Subcutaneous abdominal adipose tissue (tissue), 5 donors: ENCODE data around the gene GAB2.

Experiments used
- H3K27ac ChIP-seq: one replicate; pipeline ENCODE4 v1.7.0; 2013; ENCODE audit warnings: low read depth, mild to moderate bottlenecking, inconsistent platforms, low read length, moderate library complexity
- H3K27me3 ChIP-seq, 5 donors: one replicate each; pipeline ENCODE4 v1.7.0; 2013; ENCODE audit warnings: low read length in 5 of 5, inconsistent platforms in 1 of 5; ENCODE audit not compliant: control insufficient read depth in 5 of 5, insufficient read depth in 4 of 5
- H3K36me3 ChIP-seq, 5 donors: one replicate each; pipeline ENCODE4 v1.7.0; 2013; ENCODE audit warnings: low read length in 5 of 5; ENCODE audit not compliant: control insufficient read depth in 5 of 5, insufficient read depth in 5 of 5
- H3K4me1 ChIP-seq, 5 donors: one replicate each; pipeline ENCODE4 v1.7.0; 2013; ENCODE audit warnings: low read length in 5 of 5, mild to moderate bottlenecking in 3 of 5, moderate library complexity in 1 of 5; ENCODE audit not compliant: control insufficient read depth in 5 of 5, insufficient read depth in 5 of 5
- H3K4me3 ChIP-seq, 5 donors: one replicate each; pipeline ENCODE4 v1.7.0; 2013; ENCODE audit warnings: low read length in 5 of 5, low read depth in 1 of 5
- H3K9ac ChIP-seq, 5 donors: one replicate each; pipeline ENCODE4 v1.7.0; 2013; ENCODE audit warnings: low read length in 5 of 5, mild to moderate bottlenecking in 4 of 5, moderate library complexity in 3 of 5
- H3K9me3 ChIP-seq, 5 donors: one replicate each; pipeline ENCODE4 v1.7.0; 2013; ENCODE audit warnings: low read length in 5 of 5; ENCODE audit not compliant: control insufficient read depth in 5 of 5
- donor health status: healthy.
- donor health status: healthy.
- donor health status: healthy.
- donor health status: healthy.
- donor health status: healthy.

Gene GAB2

DNA sequence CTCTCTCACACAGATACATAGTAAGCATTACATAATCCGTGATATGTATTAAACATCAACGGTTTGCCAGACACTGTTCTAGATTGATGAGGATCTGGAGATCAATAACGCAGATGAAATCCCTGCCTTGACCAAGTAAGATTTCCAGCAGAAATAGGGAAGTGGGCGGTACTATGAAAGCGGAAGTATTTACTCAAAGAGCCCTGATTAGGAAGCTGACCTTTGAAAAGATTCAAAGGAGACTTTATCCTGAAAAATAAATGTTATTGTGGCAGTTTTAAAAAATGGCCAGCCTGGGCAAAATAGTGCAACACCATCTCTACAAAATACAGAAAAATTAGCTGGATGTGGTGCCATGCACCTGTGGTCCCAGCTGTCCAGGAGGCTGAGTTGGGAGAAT, 26.8 kb downstream of the GAB2 start:
- H3K4me1 ChIP-seq: peaks cover 0 to 27% (median 18%) of the 10 kb centered on the region in 5 donors
- no peaks in the 10 kb centered on the region for H3K27me3 ChIP-seq
- no peaks in the 10 kb centered on the region for H3K36me3 ChIP-seq
- H3K9ac ChIP-seq: no peak overlapping the region
- no peak overlapping the region for H3K4me3 ChIP-seq
- H3K9me3 ChIP-seq: no peaks in the 10 kb centered on the region
- no peak overlapping the region for H3K27ac ChIP-seq

DNA sequence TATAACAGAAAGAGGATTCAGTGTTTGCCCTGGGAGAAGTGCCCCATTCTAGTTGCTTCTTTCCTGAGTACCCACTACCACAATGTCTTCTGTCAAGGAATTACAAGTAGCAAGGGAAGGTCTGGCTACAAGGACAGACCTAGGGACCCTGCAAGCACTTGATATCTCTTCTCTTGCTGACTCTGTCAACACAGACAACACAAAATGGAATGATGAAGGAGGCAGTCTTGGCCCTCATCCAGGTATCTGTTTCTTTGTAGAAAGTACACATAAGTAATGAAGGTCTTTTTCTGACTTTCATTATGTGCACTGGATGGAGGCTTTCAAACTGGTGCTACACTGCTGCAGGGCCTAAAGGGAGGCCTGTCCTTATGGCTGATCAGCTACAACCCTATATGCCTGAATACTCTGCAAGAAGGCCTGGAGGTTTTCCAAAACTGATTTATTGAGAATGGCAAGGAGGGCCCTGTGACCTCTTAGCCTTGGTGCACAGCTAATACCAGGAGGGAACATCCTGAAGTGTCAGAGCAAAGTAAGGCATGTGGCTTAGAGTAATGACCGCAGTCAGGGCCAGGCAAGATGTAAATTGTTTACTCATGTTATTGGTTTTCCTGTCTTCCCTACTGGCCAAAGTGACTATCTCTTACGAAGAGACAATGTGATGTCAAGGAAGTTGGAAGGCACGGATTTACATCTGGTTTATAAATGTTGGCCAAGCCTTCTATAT, 31.2 kb downstream of the GAB2 start:
- Histone ChIP-seq H3K4me3 (no peak overlapping the region), H3K27me3 (no peaks in the 10 kb centered on the region), H3K36me3 (peaks cover 0 to 12% (median 7%) of the 10 kb centered on the region in 5 donors), H3K9ac (no peak overlapping the region), H3K9me3 (peaks cover 0 to 16% (median 10%) of the 10 kb centered on the region in 5 donors), H3K27ac (no peak overlapping the region), H3K4me1 (peaks cover 4 to 26% (median 18%) of the 10 kb centered on the region in 5 donors)

DNA sequence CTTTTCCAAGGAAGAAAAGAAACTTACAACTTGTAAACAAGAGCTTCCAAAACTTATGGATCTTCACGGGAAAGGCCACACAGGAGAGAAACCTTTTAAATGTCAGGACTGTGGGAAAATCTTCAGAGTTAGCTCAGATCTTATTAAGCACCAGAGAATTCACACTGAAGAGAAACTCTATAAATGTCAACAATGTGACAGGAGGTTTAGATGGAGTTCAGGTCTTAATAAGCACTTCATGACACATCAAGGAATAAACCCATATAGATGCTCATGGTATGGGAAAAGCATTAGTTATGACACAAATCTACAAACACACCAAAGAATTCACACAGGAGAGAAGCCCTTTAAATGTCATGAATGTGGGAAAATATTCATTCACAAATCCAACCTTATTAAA, 32.4 kb downstream of the GAB2 start:
- Histone ChIP-seq H3K4me1 (peaks cover 7 to 33% (median 28%) of the 10 kb centered on the region in 5 donors), H3K27ac (no peak overlapping the region), H3K4me3 (no peak overlapping the region), H3K9ac (peak overlapping the region in 1 of 5 donors; percentile 0), H3K27me3 (no peaks in the 10 kb centered on the region), H3K36me3 (peaks cover 0 to 12% (median 7%) of the 10 kb centered on the region in 5 donors), H3K9me3 (peaks cover 0 to 16% (median 10%) of the 10 kb centered on the region in 5 donors)

DNA sequence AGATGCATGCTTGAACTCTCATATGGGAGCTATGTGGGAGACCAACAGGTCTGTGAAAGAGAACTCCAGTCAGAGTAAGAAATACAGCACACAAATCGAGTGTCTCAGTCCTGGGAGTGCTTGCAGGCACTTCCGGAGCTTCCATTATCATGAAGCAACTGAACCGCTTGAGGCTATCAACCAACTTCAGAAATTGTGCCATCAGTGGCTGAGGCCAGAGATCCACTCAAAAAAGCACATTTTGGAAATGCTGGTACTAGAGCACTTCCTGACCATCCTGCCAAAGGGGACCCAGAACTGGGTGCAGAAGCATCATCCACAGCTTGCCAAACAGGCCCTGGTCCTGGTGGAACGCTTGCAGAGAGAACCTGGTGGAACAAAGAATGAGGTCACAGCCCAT, 33.4 kb downstream of the GAB2 start:
- H3K9me3 ChIP-seq: peaks cover 0 to 16% (median 10%) of the 10 kb centered on the region in 5 donors
- H3K4me3 ChIP-seq: no peak overlapping the region
- H3K27me3 ChIP-seq: no peaks in the 10 kb centered on the region
- no peak overlapping the region for H3K27ac ChIP-seq
- H3K36me3 ChIP-seq: peaks cover 0 to 12% (median 7%) of the 10 kb centered on the region in 5 donors
- peaks cover 7 to 42% (median 37%) of the 10 kb centered on the region in 5 donors for H3K4me1 ChIP-seq
- no peak overlapping the region for H3K9ac ChIP-seq

DNA sequence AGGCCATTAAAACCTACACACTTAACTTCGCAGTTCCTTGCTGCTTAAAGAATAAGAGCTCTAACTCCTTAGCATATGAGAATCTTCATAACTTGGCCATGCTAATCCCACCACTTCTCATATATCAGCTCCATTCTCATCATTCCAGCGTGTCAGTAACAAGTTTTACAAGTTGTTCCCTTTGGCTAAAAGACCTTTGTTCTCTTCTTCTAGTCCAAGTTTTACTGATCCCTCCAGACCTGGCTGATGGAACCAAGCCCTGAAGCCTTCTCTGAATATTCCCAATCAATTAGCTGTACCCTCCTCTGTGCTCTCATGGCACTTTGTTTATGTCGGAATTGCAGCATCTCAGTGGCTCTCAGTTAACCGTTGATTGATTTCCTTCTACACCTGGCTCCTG, 35.8 kb downstream of the GAB2 start:
- no peak overlapping the region for H3K4me3 ChIP-seq

DNA sequence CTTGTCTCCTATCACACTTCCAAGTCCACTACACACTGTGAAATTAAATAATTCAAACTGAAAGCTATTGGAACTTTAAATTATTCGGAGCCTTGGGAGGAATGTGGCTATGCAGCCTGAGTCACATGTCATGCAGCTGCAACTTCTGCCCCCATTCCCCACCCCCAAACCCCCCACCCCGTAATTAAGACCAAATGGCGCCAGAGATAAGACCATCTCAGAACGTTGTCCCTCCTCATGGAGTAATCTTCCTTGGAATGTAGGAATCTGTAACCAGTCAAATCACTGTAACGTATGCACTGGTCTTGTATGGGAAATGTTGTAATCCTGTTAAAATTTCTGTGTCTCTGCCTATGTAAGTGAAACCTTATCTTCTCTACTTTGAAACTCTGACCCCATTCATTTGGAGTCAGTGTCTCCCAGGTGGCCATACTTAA, 37.0 kb downstream of the GAB2 start:
- Histone ChIP-seq H3K4me3 (peak overlapping the region in 1 of 5 donors; percentile 12), H3K27ac (peak overlapping the region; percentile 18), H3K36me3 (peaks cover 0 to 15% (median 7%) of the 10 kb centered on the region in 5 donors), H3K9me3 (peaks cover 0 to 20% (median 10%) of the 10 kb centered on the region in 5 donors), H3K27me3 (no peaks in the 10 kb centered on the region), H3K9ac (no peak overlapping the region), H3K4me1 (peaks cover 7 to 42% (median 35%) of the 10 kb centered on the region in 5 donors)

More for the DNA sequence above, 35.8 kb downstream of the GAB2 start:
- peaks cover 7 to 46% (median 42%) of the 10 kb centered on the region in 5 donors for H3K4me1 ChIP-seq
- peak overlapping the region in 1 of 5 donors; percentile 4 for H3K9ac ChIP-seq
- no peaks in the 10 kb centered on the region for H3K27me3 ChIP-seq
- peaks cover 0 to 17% (median 10%) of the 10 kb centered on the region in 5 donors for H3K9me3 ChIP-seq
- no peak overlapping the region for H3K27ac ChIP-seq
- H3K36me3 ChIP-seq: peaks cover 0 to 13% (median 7%) of the 10 kb centered on the region in 5 donors

DNA sequence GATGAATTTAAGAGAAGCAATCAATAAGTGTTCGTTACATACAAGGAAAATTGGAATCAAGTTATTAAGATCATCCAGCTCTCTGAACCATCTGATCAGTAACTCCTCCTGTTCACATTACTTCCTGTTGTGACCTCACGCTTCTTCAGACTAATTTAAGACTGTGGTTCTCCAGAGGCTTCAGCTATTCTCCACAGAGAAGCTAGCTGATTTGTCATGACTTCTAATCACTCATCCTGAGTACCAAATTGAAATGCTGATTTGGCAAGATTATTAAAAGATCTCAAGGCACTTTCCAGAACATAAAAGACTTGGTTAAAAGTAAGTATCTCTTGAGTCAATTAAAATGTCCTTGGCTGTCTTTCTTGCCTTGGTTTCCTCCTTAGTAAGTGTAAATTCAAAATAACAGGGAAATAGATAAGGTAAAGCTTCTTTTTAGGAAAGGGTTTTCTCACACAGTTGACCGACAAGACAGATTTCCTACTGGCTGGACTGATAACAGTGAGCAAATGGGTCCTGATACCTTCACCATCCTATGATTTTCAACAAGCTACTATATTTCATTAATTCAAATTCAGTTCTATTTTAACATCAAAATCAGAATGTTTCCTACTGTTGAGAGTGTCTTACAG, 38.5 kb downstream of the GAB2 start:
- Histone ChIP-seq H3K9me3 (peaks cover 0 to 8% (median 3%) of the 10 kb centered on the region in 5 donors), H3K27me3 (no peaks in the 10 kb centered on the region), H3K9ac (no peak overlapping the region), H3K4me1 (peaks cover 2 to 42% (median 35%) of the 10 kb centered on the region in 5 donors), H3K27ac (peak overlapping the region; percentile 26), H3K4me3 (no peak overlapping the region), H3K36me3 (peaks cover 0 to 8% (median 0%) of the 10 kb centered on the region in 5 donors)

DNA sequence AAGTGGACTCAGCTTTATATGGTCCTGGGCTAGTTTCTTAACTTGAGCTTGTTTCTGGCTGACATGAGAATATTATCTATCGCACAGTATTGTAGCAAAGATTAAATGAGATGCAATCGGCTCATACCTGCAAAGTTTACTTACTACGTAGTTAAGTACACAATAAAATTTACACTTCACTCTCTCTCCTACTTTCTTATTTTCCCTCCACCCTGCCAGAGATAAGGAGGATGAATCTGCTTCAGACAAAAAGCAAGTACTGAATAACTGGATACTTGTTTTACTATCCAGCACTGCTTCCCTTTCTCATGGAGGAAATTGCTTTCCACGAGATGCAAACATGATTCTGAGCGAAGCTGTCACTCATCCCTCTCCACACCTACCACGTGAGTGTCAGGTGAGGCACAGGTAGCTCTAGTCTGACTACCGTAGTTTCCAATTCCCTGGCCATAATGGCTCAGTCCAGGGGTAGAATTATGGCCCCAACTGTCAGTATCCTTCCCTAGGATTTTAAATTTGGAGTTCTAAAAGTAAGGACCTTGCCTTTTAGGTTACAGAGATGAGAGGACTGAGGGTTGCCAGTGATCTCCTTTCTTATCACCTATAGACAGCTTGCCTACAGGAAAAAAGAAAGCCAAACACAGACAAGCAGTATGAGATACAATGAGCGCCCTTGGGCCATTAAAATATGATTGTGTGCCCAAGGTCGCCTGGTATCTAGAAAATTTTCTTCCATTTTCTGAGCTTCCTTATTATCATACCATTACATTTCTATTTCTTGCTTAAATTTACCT, 39.8 kb downstream of the GAB2 start:
- H3K27me3 ChIP-seq: no peaks in the 10 kb centered on the region
- H3K4me1 ChIP-seq: peaks cover 2 to 41% (median 36%) of the 10 kb centered on the region in 5 donors

DNA sequence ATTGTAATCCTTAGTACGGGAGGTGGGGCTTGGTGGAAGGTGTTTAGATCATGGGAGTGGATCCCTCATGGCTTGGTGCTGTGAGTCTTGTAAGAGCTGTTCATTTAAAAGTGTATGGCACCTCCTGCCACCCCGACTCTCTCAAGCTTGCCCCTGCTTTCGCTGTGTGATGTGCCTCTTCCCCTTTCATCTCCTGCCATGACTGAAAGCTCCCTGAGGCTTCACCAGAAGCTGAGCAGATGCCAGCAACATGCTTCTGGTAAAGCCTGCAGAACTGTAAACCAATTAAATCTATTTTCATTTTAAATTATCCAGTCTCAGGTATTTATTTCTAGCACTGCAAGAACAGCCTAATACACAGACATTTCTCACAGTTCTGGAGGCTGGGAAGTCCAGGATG, 40.8 kb downstream of the GAB2 start:
- no peak overlapping the region for H3K9ac ChIP-seq
- H3K9me3 ChIP-seq: peaks cover 0 to 4% (median 0%) of the 10 kb centered on the region in 5 donors
- H3K4me1 ChIP-seq: peaks cover 4 to 43% (median 40%) of the 10 kb centered on the region in 5 donors
- H3K27me3 ChIP-seq: no peaks in the 10 kb centered on the region
- no peak overlapping the region for H3K4me3 ChIP-seq
- no peak overlapping the region for H3K27ac ChIP-seq
- H3K36me3 ChIP-seq: peaks cover 0 to 3% (median 0%) of the 10 kb centered on the region in 5 donors

More for the DNA sequence above, 39.8 kb downstream of the GAB2 start:
- H3K36me3 ChIP-seq: peaks cover 0 to 3% (median 0%) of the 10 kb centered on the region in 5 donors
- no peak overlapping the region for H3K9ac ChIP-seq
- peaks cover 0 to 4% (median 0%) of the 10 kb centered on the region in 5 donors for H3K9me3 ChIP-seq
- H3K4me3 ChIP-seq: no peak overlapping the region
- H3K27ac ChIP-seq: no peak overlapping the region
